ENCODE data around the gene SHC4. TPM values are rescaled to one million over a fixed set of nuclear protein-coding genes. Genes with fewer than 3 reads are reported as not detected.
A peak's percentile ranks its signal among the peaks of the same experiment; 100 is the strongest.

Gene SHC4
- total and polyA plus RNA-seq, 9 of the 15 experiments (the other 6 are each of a cell fraction or from before 2014, with no cell fraction given): 0.43 to 1.2 (median 0.67) TPM

- TF ChIP-seq, protein P1, sequence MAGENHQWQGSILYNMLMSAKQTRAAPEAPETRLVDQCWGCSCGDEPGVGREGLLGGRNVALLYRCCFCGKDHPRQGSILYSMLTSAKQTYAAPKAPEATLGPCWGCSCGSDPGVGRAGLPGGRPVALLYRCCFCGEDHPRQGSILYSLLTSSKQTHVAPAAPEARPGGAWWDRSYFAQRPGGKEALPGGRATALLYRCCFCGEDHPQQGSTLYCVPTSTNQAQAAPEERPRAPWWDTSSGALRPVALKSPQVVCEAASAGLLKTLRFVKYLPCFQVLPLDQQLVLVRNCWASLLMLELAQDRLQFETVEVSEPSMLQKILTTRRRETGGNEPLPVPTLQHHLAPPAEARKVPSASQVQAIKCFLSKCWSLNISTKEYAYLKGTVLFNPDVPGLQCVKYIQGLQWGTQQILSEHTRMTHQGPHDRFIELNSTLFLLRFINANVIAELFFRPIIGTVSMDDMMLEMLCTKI (IDR thresholded peaks at IDR 0.05; ENCODE audit: partially characterized antibody): no peak
- TF ChIP-seq ZBTB49 (CRISPR knock-in tag; IDR thresholded peaks at IDR 0.05; ENCODE audit: borderline replicate concordance) (no peak), NFRKB (IDR thresholded peaks at IDR 0.05; ENCODE audit: low read depth) (no peak), KAT8 (IDR thresholded peaks at IDR 0.05; ENCODE audit: low read depth) (no peak), MTF1 (CRISPR knock-in tag; IDR thresholded peaks at IDR 0.05; ENCODE audit: borderline replicate concordance) (no peak), PREB (CRISPR knock-in tag; IDR thresholded peaks at IDR 0.05) (no peak), FOXP1 (CRISPR knock-in tag; IDR thresholded peaks at IDR 0.05) (no peak), ZEB2 (IDR thresholded peaks at IDR 0.05) (no peak), NCOA1 (IDR thresholded peaks at IDR 0.05; ENCODE audit: low read depth) (peak; percentile 18; the same call in 1 of the 2 replicates), PHF20 (IDR thresholded peaks at IDR 0.05; ENCODE audit: partially characterized antibody) (no peak), ZNF354B (CRISPR knock-in tag; IDR thresholded peaks at IDR 0.05) (no peak), ZNF146 (CRISPR knock-in tag; IDR thresholded peaks at IDR 0.05; ENCODE audit: unreplicated experiment) (no peak), FOXA1 (IDR thresholded peaks at IDR 0.05; ENCODE audit: borderline replicate concordance) (no peak), SP1 (CRISPR knock-in tag; IDR thresholded peaks at IDR 0.05) (no peak), PHF21A (IDR thresholded peaks at IDR 0.05; ENCODE audit: borderline replicate concordance, low read depth) (no peak), ELF1 (tag; IDR thresholded peaks at IDR 0.05) (no peak), ETS2 (tag; IDR thresholded peaks at IDR 0.05; ENCODE audit: borderline replicate concordance, poor library complexity, severe bottlenecking) (no peak), HOXB6 (CRISPR knock-in tag; IDR thresholded peaks at IDR 0.05; ENCODE audit: borderline replicate concordance) (no peak), SMARCC2 (IDR thresholded peaks at IDR 0.05; ENCODE audit: low read depth) (peak; percentile 18; the same call in 1 of the 2 replicates), SAFB (IDR thresholded peaks at IDR 0.05; ENCODE audit: borderline replicate concordance, low read depth, low read length) (no peak), MEF2D (tag; conservative IDR thresholded peaks at IDR 0.05; ENCODE audit: low read depth) (no peak), MYNN (IDR thresholded peaks at IDR 0.05) (no peak), MYNN (CRISPR knock-in tag; IDR thresholded peaks at IDR 0.05) (no peak), ZNF644 (tag; IDR thresholded peaks at IDR 0.05; ENCODE audit: low read depth) (no peak)
- TF ChIP-seq, protein P2, sequence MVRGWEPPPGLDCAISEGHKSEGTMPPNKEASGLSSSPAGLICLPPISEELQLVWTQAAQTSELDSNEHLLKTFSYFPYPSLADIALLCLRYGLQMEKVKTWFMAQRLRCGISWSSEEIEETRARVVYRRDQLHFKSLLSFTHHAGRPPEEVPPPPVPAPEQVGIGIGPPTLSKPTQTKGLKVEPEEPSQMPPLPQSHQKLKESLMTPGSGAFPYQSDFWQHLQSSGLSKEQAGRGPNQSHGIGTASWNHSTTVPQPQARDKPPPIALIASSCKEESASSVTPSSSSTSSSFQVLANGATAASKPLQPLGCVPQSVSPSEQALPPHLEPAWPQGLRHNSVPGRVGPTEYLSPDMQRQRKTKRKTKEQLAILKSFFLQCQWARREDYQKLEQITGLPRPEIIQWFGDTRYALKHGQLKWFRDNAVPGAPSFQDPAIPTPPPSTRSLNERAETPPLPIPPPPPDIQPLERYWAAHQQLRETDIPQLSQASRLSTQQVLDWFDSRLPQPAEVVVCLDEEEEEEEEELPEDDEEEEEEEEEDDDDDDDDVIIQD (CRISPR knock-in tag; IDR thresholded peaks at IDR 0.05): no peak
Observed at GRCh38 chr15:48858401-48858800, 105.3 kb downstream of the SHC4 start (continued).

Measured in K562 (cell line).